ENCODE results near the gene CLDN9. TPM values are rescaled to one million over a fixed set of nuclear protein-coding genes. Genes with fewer than 3 reads are reported as not detected.
A peak's percentile ranks its signal among the peaks of the same experiment; 100 is the strongest.

The CLDN9 gene
- total and polyA plus RNA-seq, 9 of the 15 experiments (the other 6 are each of a cell fraction or from before 2014, with no cell fraction given), result 0.12 to 0.44 (median 0.22) TPM; not detected in 4

DNA sequence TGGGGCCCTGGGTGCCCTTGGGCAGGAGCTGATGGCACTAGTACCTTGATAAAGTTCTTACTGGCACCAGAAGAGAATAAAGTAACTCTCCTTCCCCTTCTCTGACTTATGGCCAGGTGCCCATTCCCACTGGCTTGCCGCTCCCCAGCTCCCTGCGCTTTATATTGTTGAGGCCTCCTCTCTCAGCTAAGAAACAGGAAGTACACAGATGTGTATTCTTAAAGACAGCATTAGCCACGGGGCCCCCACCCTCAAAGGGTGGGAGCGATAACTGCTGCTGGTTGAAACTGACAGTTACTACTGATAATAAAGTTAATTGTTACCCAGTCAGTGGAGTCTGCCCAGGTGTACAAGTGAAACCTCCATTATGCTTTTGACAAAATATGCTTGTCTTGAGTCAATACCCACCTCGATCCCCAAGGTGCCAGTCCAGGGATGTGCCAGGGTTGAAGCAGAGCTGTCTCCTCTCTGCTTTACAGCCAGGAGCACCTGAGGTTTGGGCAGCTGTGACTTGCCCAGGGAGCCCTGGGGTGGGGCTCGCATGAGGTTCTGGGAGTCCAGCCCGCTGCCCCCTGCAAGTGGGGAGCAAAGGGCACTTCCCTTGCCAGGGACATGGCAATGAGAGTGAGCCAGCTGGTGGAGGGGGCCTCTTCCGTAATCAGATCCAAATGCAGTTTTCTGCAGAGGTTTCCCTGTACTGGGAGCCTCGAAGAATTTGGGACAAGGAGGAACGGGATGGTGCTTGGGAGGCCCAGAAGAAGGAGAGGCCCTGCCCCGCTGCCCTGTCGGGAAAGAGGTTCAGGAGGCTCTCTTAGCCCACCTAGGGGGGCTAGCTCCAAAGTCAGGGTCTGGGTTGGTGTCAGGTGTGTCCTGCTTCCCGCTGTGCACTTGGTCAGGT, 5.4 kb upstream of the CLDN9 start (continued):
- TF ChIP-seq, protein P1, sequence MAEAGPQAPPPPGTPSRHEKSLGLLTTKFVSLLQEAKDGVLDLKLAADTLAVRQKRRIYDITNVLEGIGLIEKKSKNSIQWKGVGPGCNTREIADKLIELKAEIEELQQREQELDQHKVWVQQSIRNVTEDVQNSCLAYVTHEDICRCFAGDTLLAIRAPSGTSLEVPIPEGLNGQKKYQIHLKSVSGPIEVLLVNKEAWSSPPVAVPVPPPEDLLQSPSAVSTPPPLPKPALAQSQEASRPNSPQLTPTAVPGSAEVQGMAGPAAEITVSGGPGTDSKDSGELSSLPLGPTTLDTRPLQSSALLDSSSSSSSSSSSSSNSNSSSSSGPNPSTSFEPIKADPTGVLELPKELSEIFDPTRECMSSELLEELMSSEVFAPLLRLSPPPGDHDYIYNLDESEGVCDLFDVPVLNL (CRISPR knock-in tag; IDR thresholded peaks at IDR 0.05; ENCODE audit: low read depth), result no peak
- TF ChIP-seq FOSL1 (tag; conservative IDR thresholded peaks at IDR 0.05), result no peak; the same call in 1 of the 2 replicates
- no peak for TF ChIP-seq SRF (CRISPR knock-in tag; IDR thresholded peaks at IDR 0.05)
- TF ChIP-seq, protein P2, sequence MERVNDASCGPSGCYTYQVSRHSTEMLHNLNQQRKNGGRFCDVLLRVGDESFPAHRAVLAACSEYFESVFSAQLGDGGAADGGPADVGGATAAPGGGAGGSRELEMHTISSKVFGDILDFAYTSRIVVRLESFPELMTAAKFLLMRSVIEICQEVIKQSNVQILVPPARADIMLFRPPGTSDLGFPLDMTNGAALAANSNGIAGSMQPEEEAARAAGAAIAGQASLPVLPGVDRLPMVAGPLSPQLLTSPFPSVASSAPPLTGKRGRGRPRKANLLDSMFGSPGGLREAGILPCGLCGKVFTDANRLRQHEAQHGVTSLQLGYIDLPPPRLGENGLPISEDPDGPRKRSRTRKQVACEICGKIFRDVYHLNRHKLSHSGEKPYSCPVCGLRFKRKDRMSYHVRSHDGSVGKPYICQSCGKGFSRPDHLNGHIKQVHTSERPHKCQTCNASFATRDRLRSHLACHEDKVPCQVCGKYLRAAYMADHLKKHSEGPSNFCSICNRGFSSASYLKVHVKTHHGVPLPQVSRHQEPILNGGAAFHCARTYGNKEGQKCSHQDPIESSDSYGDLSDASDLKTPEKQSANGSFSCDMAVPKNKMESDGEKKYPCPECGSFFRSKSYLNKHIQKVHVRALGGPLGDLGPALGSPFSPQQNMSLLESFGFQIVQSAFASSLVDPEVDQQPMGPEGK (CRISPR knock-in tag; IDR thresholded peaks at IDR 0.05; ENCODE audit: borderline replicate concordance), result peak; percentile 75; the same call in 1 of the 2 replicates
- no peak for TF ChIP-seq NR2C2 (CRISPR knock-in tag; IDR thresholded peaks at IDR 0.05)
- TF ChIP-seq NR2C2 (tag; IDR thresholded peaks at IDR 0.05), result no peak
- no peak for TF ChIP-seq MYBL2 (IDR thresholded peaks at IDR 0.05; ENCODE audit: low read depth)
- TF ChIP-seq MYBL2 (CRISPR knock-in tag; IDR thresholded peaks at IDR 0.05; ENCODE audit: borderline replicate concordance), result no peak
- no peak for TF ChIP-seq TAF9B (IDR thresholded peaks at IDR 0.05; ENCODE audit: partially characterized antibody)
- no peak for TF ChIP-seq ZNF436 (CRISPR knock-in tag; IDR thresholded peaks at IDR 0.05)
- TF ChIP-seq LEF1 (IDR thresholded peaks at IDR 0.05), result peak; percentile 48; the same call in 1 of the 2 replicates
- no peak; the same call in 1 of the 2 replicates for TF ChIP-seq GTF2E2 (tag; IDR thresholded peaks at IDR 0.05)
- TF ChIP-seq, protein P3, sequence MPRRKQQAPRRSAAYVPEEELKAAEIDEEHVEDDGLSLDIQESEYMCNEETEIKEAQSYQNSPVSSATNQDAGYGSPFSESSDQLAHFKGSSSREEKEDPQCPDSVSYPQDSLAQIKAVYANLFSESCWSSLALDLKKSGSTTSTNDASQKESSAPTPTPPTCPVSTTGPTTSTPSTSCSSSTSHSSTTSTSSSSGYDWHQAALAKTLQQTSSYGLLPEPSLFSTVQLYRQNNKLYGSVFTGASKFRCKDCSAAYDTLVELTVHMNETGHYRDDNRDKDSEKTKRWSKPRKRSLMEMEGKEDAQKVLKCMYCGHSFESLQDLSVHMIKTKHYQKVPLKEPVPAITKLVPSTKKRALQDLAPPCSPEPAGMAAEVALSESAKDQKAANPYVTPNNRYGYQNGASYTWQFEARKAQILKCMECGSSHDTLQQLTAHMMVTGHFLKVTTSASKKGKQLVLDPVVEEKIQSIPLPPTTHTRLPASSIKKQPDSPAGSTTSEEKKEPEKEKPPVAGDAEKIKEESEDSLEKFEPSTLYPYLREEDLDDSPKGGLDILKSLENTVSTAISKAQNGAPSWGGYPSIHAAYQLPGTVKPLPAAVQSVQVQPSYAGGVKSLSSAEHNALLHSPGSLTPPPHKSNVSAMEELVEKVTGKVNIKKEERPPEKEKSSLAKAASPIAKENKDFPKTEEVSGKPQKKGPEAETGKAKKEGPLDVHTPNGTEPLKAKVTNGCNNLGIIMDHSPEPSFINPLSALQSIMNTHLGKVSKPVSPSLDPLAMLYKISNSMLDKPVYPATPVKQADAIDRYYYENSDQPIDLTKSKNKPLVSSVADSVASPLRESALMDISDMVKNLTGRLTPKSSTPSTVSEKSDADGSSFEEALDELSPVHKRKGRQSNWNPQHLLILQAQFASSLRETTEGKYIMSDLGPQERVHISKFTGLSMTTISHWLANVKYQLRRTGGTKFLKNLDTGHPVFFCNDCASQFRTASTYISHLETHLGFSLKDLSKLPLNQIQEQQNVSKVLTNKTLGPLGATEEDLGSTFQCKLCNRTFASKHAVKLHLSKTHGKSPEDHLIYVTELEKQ (CRISPR knock-in tag; IDR thresholded peaks at IDR 0.05), result no peak
- TF ChIP-seq ESRRB (CRISPR knock-in tag; IDR thresholded peaks at IDR 0.05; ENCODE audit: borderline replicate concordance), result no peak
- TF ChIP-seq, protein P4, sequence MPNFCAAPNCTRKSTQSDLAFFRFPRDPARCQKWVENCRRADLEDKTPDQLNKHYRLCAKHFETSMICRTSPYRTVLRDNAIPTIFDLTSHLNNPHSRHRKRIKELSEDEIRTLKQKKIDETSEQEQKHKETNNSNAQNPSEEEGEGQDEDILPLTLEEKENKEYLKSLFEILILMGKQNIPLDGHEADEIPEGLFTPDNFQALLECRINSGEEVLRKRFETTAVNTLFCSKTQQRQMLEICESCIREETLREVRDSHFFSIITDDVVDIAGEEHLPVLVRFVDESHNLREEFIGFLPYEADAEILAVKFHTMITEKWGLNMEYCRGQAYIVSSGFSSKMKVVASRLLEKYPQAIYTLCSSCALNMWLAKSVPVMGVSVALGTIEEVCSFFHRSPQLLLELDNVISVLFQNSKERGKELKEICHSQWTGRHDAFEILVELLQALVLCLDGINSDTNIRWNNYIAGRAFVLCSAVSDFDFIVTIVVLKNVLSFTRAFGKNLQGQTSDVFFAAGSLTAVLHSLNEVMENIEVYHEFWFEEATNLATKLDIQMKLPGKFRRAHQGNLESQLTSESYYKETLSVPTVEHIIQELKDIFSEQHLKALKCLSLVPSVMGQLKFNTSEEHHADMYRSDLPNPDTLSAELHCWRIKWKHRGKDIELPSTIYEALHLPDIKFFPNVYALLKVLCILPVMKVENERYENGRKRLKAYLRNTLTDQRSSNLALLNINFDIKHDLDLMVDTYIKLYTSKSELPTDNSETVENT (CRISPR knock-in tag; IDR thresholded peaks at IDR 0.05), result no peak
- no peak for TF ChIP-seq EGR1 (conservative IDR thresholded peaks at IDR 0.05)
- peak; percentile 68; the same call in 1 of the 2 replicates for TF ChIP-seq ZNF766 (CRISPR knock-in tag; conservative IDR thresholded peaks at IDR 0.05)
- TF ChIP-seq POLR2B (IDR thresholded peaks at IDR 0.05; ENCODE audit: low read depth, partially characterized antibody), result peak; percentile 29
